ENCODE data around the gene SPATA20. TPM values are rescaled to one million over a fixed set of nuclear protein-coding genes. Genes with fewer than 3 reads are reported as not detected.

The SPATA20 gene
- total RNA-seq, 4 donors from 2014 or later, result 22.3 to 67.9 (median 29.1) TPM

GRCh38 chr17:50583641-50584040 lies 36.7 kb downstream of the SPATA20 start:
- no peak for ATAC-seq
- Histone ChIP-seq H3K27me3 (no peaks in the 10 kb centered on the region), H3K4me1 (peaks cover 0 to 12% of the 10 kb centered on the region in 2 donors), H3K36me3 (no peaks in the 10 kb centered on the region), H3K4me3 (no peak overlapping the region), H3K27ac (no peak overlapping the region), H3K9me3 (no peaks in the 10 kb centered on the region)
- no peak for TF ChIP-seq CTCF (IDR thresholded peaks at IDR 0.05 in 4 of 5, conservative IDR thresholded peaks at IDR 0.05 in 1 of 5)
- TF ChIP-seq POLR2A (IDR thresholded peaks at IDR 0.05), result no peak
- in situ Hi-C loops (cut with MboI; ENCODE audit: low sequenced_read_pairs in 4 of 4), result no loop called here
- intact Hi-C loops (cut with DNase I; ENCODE audit: low total_unique reads), result no loop called here
- DNase-seq, result no peak

DNA sequence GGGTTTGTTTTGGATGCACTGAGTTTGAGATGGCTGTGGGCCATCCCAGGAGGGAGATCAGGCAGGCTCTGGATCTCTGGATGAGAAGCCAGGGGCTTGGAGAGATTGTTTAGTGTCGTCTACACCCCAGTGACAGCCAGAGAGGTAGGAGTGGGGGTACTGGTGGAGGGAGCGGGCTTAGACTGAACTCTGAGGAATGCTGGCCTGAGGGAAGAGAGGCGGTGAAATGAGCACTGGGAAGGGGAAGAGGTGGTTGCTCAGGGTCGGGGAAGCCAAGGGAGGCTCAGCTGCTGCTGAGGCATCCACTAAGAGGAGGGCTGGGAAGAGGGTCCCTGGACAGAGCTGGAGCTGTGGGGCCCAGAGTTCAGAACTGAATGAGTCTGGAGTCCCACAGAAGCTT lies 37.1 kb downstream of the SPATA20 start:
- no peaks in the 10 kb centered on the region for H3K9me3 ChIP-seq
- H3K36me3 ChIP-seq, result no peaks in the 10 kb centered on the region
- peaks cover 1 to 12% of the 10 kb centered on the region in 2 donors for H3K4me1 ChIP-seq
- no peaks in the 10 kb centered on the region for H3K27me3 ChIP-seq
- DNase-seq, result no peak
- intact Hi-C loops (cut with DNase I; ENCODE audit: low total_unique reads) (no loop called here), in situ Hi-C loops (cut with MboI; ENCODE audit: low sequenced_read_pairs in 4 of 4) (no loop called here)
- H3K4me3 ChIP-seq, result no peak overlapping the region
- no peak overlapping the region for H3K27ac ChIP-seq
- no peak for TF ChIP-seq CTCF (IDR thresholded peaks at IDR 0.05 in 4 of 5, conservative IDR thresholded peaks at IDR 0.05 in 1 of 5)
- TF ChIP-seq POLR2A (IDR thresholded peaks at IDR 0.05), result no peak
- no peak for ATAC-seq

DNA sequence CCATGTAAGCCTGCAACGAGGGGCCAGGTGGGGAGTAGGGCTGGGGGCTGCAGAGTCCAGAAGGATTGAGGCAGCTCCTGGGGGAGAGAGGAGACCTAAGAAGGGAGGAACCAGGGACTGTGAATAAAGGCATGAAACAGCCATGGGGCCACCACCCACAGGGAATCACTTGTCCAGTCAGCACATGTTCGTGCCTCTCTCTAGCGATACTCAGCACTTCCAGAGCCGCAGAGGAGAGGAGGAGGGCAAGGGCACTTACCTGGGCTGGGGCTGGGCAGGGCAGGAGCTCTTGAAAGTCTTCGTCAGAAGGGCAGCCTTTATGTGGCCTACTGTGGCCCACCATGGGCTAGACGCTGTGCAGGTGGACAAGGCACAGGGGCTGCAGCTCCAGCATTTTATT lies 37.8 kb downstream of the SPATA20 start:
- TF ChIP-seq POLR2A (IDR thresholded peaks at IDR 0.05) (no peak), CTCF (IDR thresholded peaks at IDR 0.05 in 4 of 5, conservative IDR thresholded peaks at IDR 0.05 in 1 of 5) (no peak)
- H3K4me3 ChIP-seq, result no peak overlapping the region
- no peaks in the 10 kb centered on the region for H3K27me3 ChIP-seq
- ATAC-seq, result no peak
- peaks cover 7 to 12% of the 10 kb centered on the region in 2 donors for H3K4me1 ChIP-seq
- DNase-seq, result no peak
- no peaks in the 10 kb centered on the region for H3K36me3 ChIP-seq
- no peak overlapping the region for H3K27ac ChIP-seq
- in situ Hi-C loops (cut with MboI; ENCODE audit: low sequenced_read_pairs in 4 of 4) (no loop called here), intact Hi-C loops (cut with DNase I; ENCODE audit: low total_unique reads) (no loop called here)
- H3K9me3 ChIP-seq, result no peaks in the 10 kb centered on the region

DNA sequence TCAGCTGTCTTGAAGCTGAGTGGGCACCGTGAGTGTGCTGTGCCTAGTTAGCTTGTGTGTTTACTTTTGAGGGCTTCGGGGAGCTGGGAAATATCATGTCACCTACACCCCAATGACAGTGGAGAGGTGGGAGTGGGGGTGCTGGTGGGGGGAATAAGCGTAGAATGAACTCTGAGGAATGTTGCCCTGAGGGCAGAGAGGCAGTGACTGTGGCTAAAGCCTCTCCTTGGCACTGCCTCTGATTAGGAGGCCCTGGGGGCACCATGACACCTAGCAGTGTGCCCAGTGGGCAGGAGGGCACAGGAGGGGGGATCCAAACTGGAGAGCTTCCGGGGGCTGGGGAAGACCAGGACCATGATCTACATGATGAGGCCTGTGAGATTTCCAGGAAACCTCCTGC lies 38.4 kb downstream of the SPATA20 start:
- intact Hi-C loops (cut with DNase I; ENCODE audit: low total_unique reads), result no loop called here
- ATAC-seq (no peak), DNase-seq (no peak)
- in situ Hi-C loops (cut with MboI; ENCODE audit: low sequenced_read_pairs in 4 of 4), result no loop called here
- Histone ChIP-seq H3K4me3 (no peak overlapping the region), H3K36me3 (no peaks in the 10 kb centered on the region), H3K27ac (no peak overlapping the region), H3K4me1 (peaks cover 12 to 18% of the 10 kb centered on the region in 2 donors), H3K9me3 (no peaks in the 10 kb centered on the region), H3K27me3 (no peaks in the 10 kb centered on the region)
- TF ChIP-seq POLR2A (IDR thresholded peaks at IDR 0.05) (no peak), CTCF (IDR thresholded peaks at IDR 0.05 in 4 of 5, conservative IDR thresholded peaks at IDR 0.05 in 1 of 5) (no peak)

DNA sequence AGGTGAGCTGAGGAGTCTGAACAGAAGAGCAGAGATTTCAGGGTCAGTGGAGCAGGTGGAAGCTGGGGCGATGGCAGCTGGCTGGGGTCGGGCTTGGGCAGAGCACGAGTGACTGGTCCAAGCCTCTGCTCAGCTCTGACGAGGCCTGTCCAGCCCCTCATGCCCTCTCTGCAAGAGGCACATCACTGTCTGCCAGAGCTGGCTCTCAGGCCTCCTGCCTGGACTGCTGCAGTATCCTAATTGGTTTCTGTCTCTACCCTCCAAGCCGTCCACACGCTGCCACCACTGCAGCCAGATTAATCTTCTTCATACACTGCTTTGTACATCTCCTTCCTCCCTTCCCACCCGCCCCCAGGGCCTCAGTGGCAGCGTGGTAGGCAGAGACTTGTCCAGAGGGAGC lies 38.9 kb downstream of the SPATA20 start:
- in situ Hi-C loops (cut with MboI; ENCODE audit: low sequenced_read_pairs in 4 of 4), result no loop called here
- H3K4me1 ChIP-seq, result peaks cover 14 to 21% of the 10 kb centered on the region in 2 donors
- H3K4me3 ChIP-seq, result no peak overlapping the region
- no peak overlapping the region for H3K27ac ChIP-seq
- intact Hi-C loops (cut with DNase I; ENCODE audit: low total_unique reads), result no loop called here
- TF ChIP-seq CTCF (IDR thresholded peaks at IDR 0.05 in 4 of 5, conservative IDR thresholded peaks at IDR 0.05 in 1 of 5) (no peak), POLR2A (IDR thresholded peaks at IDR 0.05) (no peak)
- no peaks in the 10 kb centered on the region for H3K36me3 ChIP-seq
- no peak for ATAC-seq
- no peak for DNase-seq
- no peaks in the 10 kb centered on the region for H3K27me3 ChIP-seq
- no peaks in the 10 kb centered on the region for H3K9me3 ChIP-seq
